HG03196 (cell line): ENCODE measurements around the gene STAT5A.
"Not testable (repeated sequence)": the region's sequence is repeated elsewhere in the genome, so short reads cannot be mapped to it uniquely, and the experiment has no call there.

Experiments used
- ATAC-seq: cut with Tn5 transposase; IDR thresholded peaks from one replicate; pipeline ENCODE4 v1.9.1; 2021; ENCODE audit not compliant: unreplicated experiment

STAT5A gene

GRCh38 chr17:42359133-42359532 lies 70.8 kb downstream of the STAT5A start:
- ATAC-seq, result no peak

GRCh38 chr17:42360388-42360787 lies 72.1 kb downstream of the STAT5A start:
- not testable (repeated sequence) for ATAC-seq
